Esophagus muscularis mucosa (tissue), 4 donors: ENCODE measurements around the gene TMEM125. TPM values are rescaled to one million over a fixed set of nuclear protein-coding genes. Genes with fewer than 3 reads are reported as not detected.

Experiments used
- DNase-seq: peaks from one replicate; pipeline ENCODE4 v3.0.0-alpha.2; 2017; ENCODE audit errors: extremely low spot score
- H3K27ac ChIP-seq, 4 donors: fragments of 200-600 bp; sonication (generic); replicated peaks in 1 of 4; 1 replicate in 3 of 4; 2 replicates in 1 of 4; pipeline ENCODE4 v1.5.1; 2016 to 2019; ENCODE audit warnings: mild to moderate bottlenecking in 1 of 4
- H3K27me3 ChIP-seq, 4 donors: fragments of 200-600 bp; sonication (generic); one replicate each; pipeline versions ENCODE4 v1.5.1 to v1.6.0; 2016 to 2019
- H3K36me3 ChIP-seq, 4 donors: fragments of 200-600 bp; sonication (generic); one replicate each; pipeline ENCODE4 v1.5.1; 2016 to 2019
- H3K4me1 ChIP-seq, 4 donors: fragments of 200-600 bp; sonication (generic); one replicate each; pipeline ENCODE4 v1.5.1; 2016 to 2019
- H3K4me3 ChIP-seq, 4 donors: fragments of 200-600 bp; sonication (generic); 1 replicate in 2 of 4; 2 replicates in 2 of 4; pipeline ENCODE4 v1.5.1; 2016 to 2019; ENCODE audit warnings: mild to moderate bottlenecking in 4 of 4, moderate library complexity in 1 of 4
- H3K9me3 ChIP-seq, 4 donors: fragments of 200-600 bp; sonication (generic); 1 replicate in 3 of 4; 2 replicates in 1 of 4; pipeline ENCODE4 v1.5.1; 2016 to 2019
- CTCF ChIP-seq, 3 experiments: fragments of 200-600 bp in 2 of 3; fragments of 450-650 bp in 1 of 3; sonication (generic) in 2 of 3; IDR thresholded peaks; one replicate each; pipeline ENCODE4 v1.5.1; 2017 to 2019; ENCODE audit warnings: antibody characterized with exemption in 3 of 3, mild to moderate bottlenecking in 2 of 3, moderate library complexity in 1 of 3
- EP300 ChIP-seq: sonication (generic); formaldehyde crosslinking; IDR thresholded peaks from one replicate; pipeline ENCODE4 v1.6.1; 2017; ENCODE audit warnings: antibody characterized with exemption
- POLR2A ChIP-seq: fragments of 450-650 bp; IDR thresholded peaks from one replicate; pipeline ENCODE4 v1.6.1; 2017; ENCODE audit warnings: antibody characterized with exemption, moderate library complexity, mild to moderate bottlenecking, low read depth
- POLR2AphosphoS5 ChIP-seq, 2 donors: sonication (generic); formaldehyde crosslinking; IDR thresholded peaks; one replicate each; pipeline ENCODE4 v1.6.1; 2017; ENCODE audit warnings: antibody characterized with exemption in 2 of 2
- WGBS: methylation state at CpG from one replicate; pipeline ENCODE4 v1.1.5; 2018; 5-methylcytosine and 5-hydroxymethylcytosine counted together
- intact Hi-C: fragments of 100-400 bp; cut with DNase I; formaldehyde crosslinking; loops from one replicate; pipeline ENCODE4 v1.15.1; 2023
- total RNA-seq, 4 donors: library from RNA; depleted of rRNA; stranded (reverse); fragments of >200 nt; gene quantifications; one replicate each; pipeline versions ENCODE4 v1.1.0 to v1.2.1, GENCODE V29; 2016

The TMEM125 gene
- total RNA-seq, 4 donors from 2014 or later = 0.26 to 0.40 TPM; not detected in 2

GRCh38 chr1:43286115-43286514 lies 16.3 kb downstream of the TMEM125 start:
- TF ChIP-seq CTCF (IDR thresholded peaks at IDR 0.05) (no peak), POLR2A (no peak), EP300 (no peak), POLR2AphosphoS5 (IDR thresholded peaks at IDR 0.05) (no peak)
- DNase-seq = no peak
- intact Hi-C loops = no loop called here
- Histone ChIP-seq H3K36me3 (no peaks in the 10 kb centered on the region), H3K4me1 (no peaks in the 10 kb centered on the region), H3K27ac (no peak overlapping the region), H3K9me3 (no peaks in the 10 kb centered on the region), H3K27me3 (peaks cover 0 to 10% (median 0%) of the 10 kb centered on the region in 4 donors), H3K4me3 (no peak overlapping the region)
- 89% methylated on average over 10 of the region's 11 CpGs for WGBS

GRCh38 chr1:43286533-43286932 lies 16.8 kb downstream of the TMEM125 start:
- WGBS = 91% methylated on average over 5 of the region's 5 CpGs
- intact Hi-C loops = no loop called here

GRCh38 chr1:43288058-43288784 lies 18.4 kb downstream of the TMEM125 start:
- Histone ChIP-seq H3K4me1 (peaks cover 0 to under 1% (median 0%) of the 10 kb centered on the region in 4 donors), H3K27ac (no peak overlapping the region), H3K9me3 (no peaks in the 10 kb centered on the region), H3K27me3 (peaks cover 0 to 10% (median 0%) of the 10 kb centered on the region in 4 donors), H3K4me3 (no peak overlapping the region), H3K36me3 (no peaks in the 10 kb centered on the region)
- TF ChIP-seq CTCF (IDR thresholded peaks at IDR 0.05) (no peak), POLR2AphosphoS5 (IDR thresholded peaks at IDR 0.05) (no peak), POLR2A (no peak), EP300 (no peak)
- intact Hi-C loops = no loop called here
- DNase-seq = no peak
- WGBS = 89% methylated on average over 8 of the region's 9 CpGs

More at GRCh38 chr1:43286533-43286932, 16.8 kb downstream of the TMEM125 start:
- H3K4me1 ChIP-seq = no peaks in the 10 kb centered on the region
- no peaks in the 10 kb centered on the region for H3K9me3 ChIP-seq
- TF ChIP-seq POLR2AphosphoS5 (IDR thresholded peaks at IDR 0.05) (no peak), POLR2A (no peak)
- H3K27ac ChIP-seq = no peak overlapping the region
- H3K27me3 ChIP-seq = peaks cover 0 to 10% (median 0%) of the 10 kb centered on the region in 4 donors
- H3K4me3 ChIP-seq = no peak overlapping the region
- H3K36me3 ChIP-seq = no peaks in the 10 kb centered on the region
- no peak for DNase-seq

- Histone ChIP-seq H3K36me3 (no peaks in the 10 kb centered on the region), H3K4me1 (peaks cover 7 to 9% (median 8%) of the 10 kb centered on the region in 4 donors), H3K27me3 (peaks cover 0 to 10% (median 0%) of the 10 kb centered on the region in 4 donors), H3K9me3 (no peaks in the 10 kb centered on the region), H3K4me3 (no peak overlapping the region), H3K27ac (no peak overlapping the region)
- WGBS = 80% methylated on average over 12 of the region's 12 CpGs
- no peak for DNase-seq
- intact Hi-C loops = no loop called here
- no peak for TF ChIP-seq POLR2AphosphoS5 (IDR thresholded peaks at IDR 0.05)
- TF ChIP-seq EP300 = no peak
- no peak for TF ChIP-seq POLR2A
- no peak for TF ChIP-seq CTCF (IDR thresholded peaks at IDR 0.05)
Measured at GRCh38 chr1:43288785-43289706, 19.3 kb downstream of the TMEM125 start.

- no peak for TF ChIP-seq POLR2A
- no peak for TF ChIP-seq EP300
- TF ChIP-seq POLR2AphosphoS5 (IDR thresholded peaks at IDR 0.05) = no peak
- no peak for TF ChIP-seq CTCF (IDR thresholded peaks at IDR 0.05)
- intact Hi-C loops = loop anchor here (5.0 kb wide), 1 partner anchor 55 kb away; no protein-coding TSS in a partner anchor
- no peaks in the 10 kb centered on the region for H3K27me3 ChIP-seq
- H3K4me1 ChIP-seq = peaks cover 35 to 40% (median 38%) of the 10 kb centered on the region in 4 donors
- H3K36me3 ChIP-seq = no peaks in the 10 kb centered on the region
- 86% methylated on average over 7 of the region's 7 CpGs for WGBS
- DNase-seq = no peak
- no peak overlapping the region for H3K4me3 ChIP-seq
- H3K9me3 ChIP-seq = no peaks in the 10 kb centered on the region
- no peak overlapping the region for H3K27ac ChIP-seq
Measured at GRCh38 chr1:43292216-43292615, 22.4 kb downstream of the TMEM125 start.
